SK-N-MC (cell line): ENCODE measurements around the gene ANKRD53.
"Not testable (repeated sequence)": the region's sequence is repeated elsewhere in the genome, so short reads cannot be mapped to it uniquely, and the experiment has no call there.

Source experiments
- DNase-seq: peaks from one replicate; pipeline ENCODE4 v3.0.0-alpha.2; 2011; ENCODE audit warnings: low read depth, low spot score
- H3K27ac ChIP-seq: fragments of 200-600 bp; sonication (generic); 2 replicates; pipeline ENCODE4 v1.5.1; 2016; ENCODE audit warnings: mixed run types
- H3K36me3 ChIP-seq: fragments of 200-600 bp; sonication (generic); 2 replicates; pipeline ENCODE4 v1.6.1; 2017; ENCODE audit warnings: antibody characterized with exemption, low read length, mixed read lengths; ENCODE audit not compliant: insufficient read depth
- H3K4me3 ChIP-seq: fragments of 200-600 bp; sonication (generic); 2 replicates; pipeline ENCODE4 v1.5.1; 2016
- H3K9ac ChIP-seq: fragments of 200-600 bp; sonication (generic); 2 replicates; pipeline ENCODE4 v1.8.0; 2017; ENCODE audit warnings: mixed run types, mixed read lengths; ENCODE audit not compliant: insufficient read length
- H3K9me3 ChIP-seq: fragments of 200-600 bp; sonication (generic); 2 replicates; pipeline ENCODE4 v1.6.1; 2017; ENCODE audit warnings: low read depth, mild to moderate bottlenecking, antibody characterized with exemption, low read length, moderate library complexity, mixed read lengths
- EZH2 ChIP-seq: fragments of 200-600 bp; sonication (generic); IDR thresholded peaks from one replicate; pipeline ENCODE4 v1.6.1; 2017; ENCODE audit warnings: antibody characterized with exemption
- FOXP2 ChIP-seq: optimal IDR thresholded peaks from 2 replicates; pipeline ENCODE3; 2011; ENCODE audit warnings: mild to moderate bottlenecking, moderate library complexity; ENCODE audit not compliant: insufficient read depth; ENCODE audit errors: extremely low read length, control extremely low read depth
- POLR2AphosphoS5 ChIP-seq: IDR thresholded peaks from 2 replicates; pipeline ENCODE4 v1.6.1; 2012; ENCODE audit warnings: mild to moderate bottlenecking, low read depth, low read length, borderline replicate concordance

ANKRD53 gene

GRCh38 chr2:71005271-71006202 is 27.1 kb downstream of the ANKRD53 start:
- no peak overlapping the region for H3K27ac ChIP-seq
- no peak for TF ChIP-seq FOXP2
- TF ChIP-seq POLR2AphosphoS5, result no peak
- no peak for TF ChIP-seq EZH2
- H3K4me3 ChIP-seq, result no peak overlapping the region
- no peaks in the 10 kb centered on the region for H3K9me3 ChIP-seq
- no peaks in the 10 kb centered on the region for H3K36me3 ChIP-seq
- no peak for DNase-seq
- no peak overlapping the region for H3K9ac ChIP-seq

- no peak for TF ChIP-seq FOXP2
- H3K36me3 ChIP-seq, result no peaks in the 10 kb centered on the region
- H3K9ac ChIP-seq, result no peak overlapping the region
- no peak overlapping the region for H3K27ac ChIP-seq
- no peak for DNase-seq
- no peak overlapping the region for H3K4me3 ChIP-seq
- no peaks in the 10 kb centered on the region for H3K9me3 ChIP-seq
Observed at GRCh38 chr2:71006323-71006722, 27.9 kb downstream of the ANKRD53 start.

DNA sequence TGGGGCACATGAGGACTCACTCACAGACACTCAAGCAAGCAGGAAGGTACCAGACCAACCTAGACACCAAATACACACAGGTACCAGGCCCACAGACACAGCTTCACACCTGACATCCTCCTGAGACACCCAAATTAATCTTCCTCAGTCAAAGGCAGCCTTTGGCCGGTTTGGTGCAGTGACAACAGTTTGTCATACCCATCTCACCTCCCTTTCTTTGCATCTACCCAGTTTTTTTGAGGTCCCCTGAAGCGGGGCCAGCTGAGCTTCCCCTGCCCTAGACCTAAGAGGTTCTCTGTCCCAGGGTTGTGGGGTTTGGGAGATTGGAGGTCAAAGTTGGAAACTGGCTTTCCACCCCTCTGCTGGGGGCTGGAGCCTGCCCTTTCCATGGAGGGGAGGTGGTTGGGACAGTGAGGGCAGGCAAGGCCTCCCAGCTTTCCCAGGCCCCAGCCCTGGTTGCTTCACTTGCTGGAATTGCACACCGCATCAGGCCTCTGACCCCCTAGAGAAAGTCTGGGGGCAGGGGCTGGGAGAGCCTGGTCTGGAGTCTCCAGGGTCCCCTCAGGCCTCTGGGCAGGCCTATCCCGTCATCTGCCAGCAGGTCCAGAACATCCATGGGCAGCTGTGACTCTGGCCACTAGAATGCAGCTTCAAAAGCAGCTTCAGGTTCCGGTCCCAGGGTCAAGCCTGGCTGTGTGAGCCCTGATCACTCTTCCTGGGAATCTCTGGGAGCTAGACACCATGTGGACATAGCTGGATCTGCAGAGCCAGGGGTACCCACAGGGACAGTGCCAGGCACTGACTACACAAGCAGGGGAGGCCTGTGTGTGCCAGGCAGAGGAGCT is 28.7 kb downstream of the ANKRD53 start:
- no peak overlapping the region for H3K9ac ChIP-seq
- TF ChIP-seq EZH2, result no peak
- no peak for TF ChIP-seq POLR2AphosphoS5
- no peak for TF ChIP-seq FOXP2
- no peaks in the 10 kb centered on the region for H3K9me3 ChIP-seq
- no peak overlapping the region for H3K27ac ChIP-seq
- no peak for DNase-seq
- H3K4me3 ChIP-seq, result no peak overlapping the region
- no peaks in the 10 kb centered on the region for H3K36me3 ChIP-seq

DNA sequence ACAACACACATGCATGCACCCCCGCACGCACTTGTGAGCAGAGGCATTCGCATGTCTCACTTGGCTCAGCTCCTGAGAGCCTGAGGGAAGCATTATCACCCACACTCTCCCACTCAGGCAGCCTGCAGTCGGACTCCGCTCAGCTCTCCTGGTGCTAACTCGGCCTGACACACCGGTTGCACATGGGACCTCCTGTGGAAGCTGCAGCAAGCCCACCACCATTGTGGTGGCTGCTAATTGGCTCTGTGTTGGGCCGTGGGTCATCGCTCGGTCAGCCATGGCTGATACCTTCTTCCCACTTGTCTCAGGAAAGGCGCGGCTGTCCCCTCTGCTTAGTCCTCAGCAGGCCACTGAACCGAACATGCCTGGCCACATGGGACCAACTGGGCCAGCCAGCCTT is 29.9 kb downstream of the ANKRD53 start:
- H3K9ac ChIP-seq, result no peak overlapping the region
- no peaks in the 10 kb centered on the region for H3K9me3 ChIP-seq
- TF ChIP-seq POLR2AphosphoS5 (no peak), FOXP2 (no peak), EZH2 (no peak)
- no peak for DNase-seq
- H3K36me3 ChIP-seq, result no peaks in the 10 kb centered on the region
- H3K27ac ChIP-seq, result no peak overlapping the region
- H3K4me3 ChIP-seq, result no peak overlapping the region

DNA sequence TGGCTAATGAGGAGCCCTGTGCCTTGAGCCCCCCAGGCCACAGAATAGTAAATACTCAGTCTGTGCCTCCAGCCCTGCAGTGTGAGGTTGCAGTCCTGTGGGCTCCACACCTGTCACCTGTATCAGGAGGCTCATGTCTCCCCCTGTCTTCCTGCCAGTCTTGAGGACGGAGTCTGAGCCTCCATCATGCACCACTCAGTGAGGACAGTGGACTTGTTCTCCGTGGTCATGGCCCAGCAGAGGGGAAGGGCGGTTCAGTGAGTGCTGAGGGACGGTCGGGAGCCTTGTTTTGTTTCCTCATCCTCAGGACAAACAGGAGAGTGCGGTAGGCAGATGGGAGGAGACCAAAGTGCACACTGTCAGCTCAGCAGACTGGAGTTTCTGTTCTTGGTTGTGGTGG is 33.4 kb downstream of the ANKRD53 start:
- H3K4me3 ChIP-seq, H3K9me3 ChIP-seq, DNase-seq, H3K9ac ChIP-seq, H3K36me3 ChIP-seq, H3K27ac ChIP-seq: not testable (repeated sequence)

GRCh38 chr2:71018625-71019024 is 40.2 kb downstream of the ANKRD53 start:
- Histone ChIP-seq H3K4me3 (no peak overlapping the region), H3K36me3 (no peaks in the 10 kb centered on the region), H3K9ac (no peak overlapping the region), H3K9me3 (no peaks in the 10 kb centered on the region), H3K27ac (no peak overlapping the region)
- no peak for DNase-seq
- TF ChIP-seq EZH2, result no peak
- TF ChIP-seq FOXP2, result no peak
- no peak for TF ChIP-seq POLR2AphosphoS5

DNA sequence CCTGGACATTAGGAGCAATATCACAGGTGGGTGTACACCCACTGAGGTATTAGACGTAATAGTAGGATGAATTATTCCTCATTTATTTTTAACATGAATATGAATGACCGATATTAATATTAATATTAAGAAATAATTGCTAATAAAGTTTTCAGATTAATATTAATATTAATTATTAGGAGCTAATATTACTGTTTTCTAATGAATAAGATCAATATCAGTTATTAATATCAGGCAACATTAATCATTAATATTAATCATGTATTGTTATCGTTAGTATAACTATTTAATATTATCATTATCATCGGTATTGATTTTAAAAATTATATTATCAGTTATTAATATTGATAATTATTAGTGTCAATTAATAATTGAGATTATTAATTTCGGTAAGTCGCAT is 41.6 kb downstream of the ANKRD53 start:
- H3K36me3 ChIP-seq, H3K4me3 ChIP-seq, H3K9me3 ChIP-seq, H3K9ac ChIP-seq, DNase-seq, H3K27ac ChIP-seq: not testable (repeated sequence)

DNA sequence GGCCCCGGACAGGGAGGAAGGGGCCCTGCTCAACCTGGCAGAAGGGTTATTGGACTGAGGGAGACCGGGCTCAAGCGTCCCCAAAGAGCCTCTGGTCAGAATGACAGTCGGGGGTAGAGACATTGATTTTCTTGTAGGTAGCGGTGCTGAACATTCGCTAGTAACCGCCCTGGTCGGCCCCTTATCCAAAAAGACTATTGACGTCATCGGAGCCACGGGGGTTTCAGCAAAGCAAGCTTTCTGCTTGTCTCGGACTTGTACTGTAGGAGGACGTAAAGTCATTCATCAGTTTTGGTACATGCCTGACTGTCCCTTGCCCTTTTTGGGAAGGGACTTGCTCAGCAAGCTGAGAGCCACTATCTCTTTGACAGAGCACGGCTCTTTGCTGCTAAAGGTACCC is 43.0 kb downstream of the ANKRD53 start:
- H3K9me3 ChIP-seq, DNase-seq, H3K36me3 ChIP-seq, H3K4me3 ChIP-seq, H3K9ac ChIP-seq, H3K27ac ChIP-seq: not testable (repeated sequence)

DNA sequence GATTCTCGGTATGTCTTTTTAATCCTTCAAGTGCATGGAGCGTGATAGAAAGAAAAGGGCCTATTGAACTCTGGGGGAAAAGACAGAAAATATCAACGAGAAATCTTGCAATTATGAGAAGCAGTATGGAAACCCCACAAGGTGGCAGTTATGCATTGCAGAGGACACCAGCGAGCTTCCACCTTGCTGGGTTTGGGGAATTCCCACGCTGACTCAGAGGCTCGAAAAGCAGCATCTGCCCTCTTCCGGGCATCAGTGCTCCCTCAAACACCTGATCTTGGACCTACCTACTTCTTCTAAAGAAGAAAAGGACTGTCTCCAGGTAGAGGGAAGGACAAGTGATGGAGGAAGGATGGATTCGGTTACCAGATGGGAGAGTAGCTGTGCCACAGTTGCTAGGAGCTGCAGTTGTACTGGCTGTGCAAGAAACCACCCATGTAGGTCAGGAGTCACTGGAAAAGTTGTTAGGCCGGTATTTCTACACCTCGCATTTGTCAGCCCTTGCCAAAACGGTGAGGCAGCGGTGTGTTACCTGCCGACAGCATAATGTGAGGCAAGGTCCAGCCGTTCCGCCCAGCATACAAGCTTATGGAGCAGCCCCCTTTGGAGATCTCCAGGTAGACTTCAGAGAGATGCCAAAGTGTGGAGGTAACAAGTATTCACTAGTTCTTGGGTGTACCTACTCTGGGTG is 45.3 kb downstream of the ANKRD53 start:
- H3K27ac ChIP-seq, DNase-seq, H3K36me3 ChIP-seq, H3K9ac ChIP-seq, H3K4me3 ChIP-seq, H3K9me3 ChIP-seq: not testable (repeated sequence)
